Neural progenitor cell (in vitro differentiated cells): ENCODE results near the gene PIGW. TPM values are rescaled to one million over a fixed set of nuclear protein-coding genes. Genes with fewer than 3 reads are reported as not detected.

Experiments
- DNase-seq: peaks from one replicate; pipeline ENCODE4 v3.0.0-alpha.2; 2016; ENCODE audit warnings: low spot score
- H2AFZ ChIP-seq: fragments of 200-600 bp; sonication (generic); replicated peaks from 2 replicates; pipeline ENCODE4 v1.6.1; 2016; ENCODE audit warnings: antibody characterized with exemption
- H3F3A ChIP-seq: fragments of 200-600 bp; sonication (generic); 2 replicates; pipeline ENCODE4 v1.6.1; 2016; ENCODE audit warnings: antibody characterized with exemption, low read depth
- H3K27ac ChIP-seq: fragments of 200-600 bp; sonication (generic); 2 replicates; pipeline ENCODE4 v1.5.1; 2016; ENCODE audit warnings: mild to moderate bottlenecking
- H3K27me3 ChIP-seq: fragments of 200-600 bp; sonication (generic); 2 replicates; pipeline ENCODE4 v1.6.1; 2016; ENCODE audit warnings: mild to moderate bottlenecking, moderate library complexity
- H3K36me3 ChIP-seq: fragments of 200-600 bp; sonication (generic); 2 replicates; pipeline ENCODE4 v1.5.1; 2016
- H3K4me1 ChIP-seq: fragments of 200-600 bp; sonication (generic); 2 replicates; pipeline ENCODE4 v1.6.1; 2016; ENCODE audit warnings: mixed run types
- H3K4me2 ChIP-seq: fragments of 200-600 bp; sonication (generic); 2 replicates; pipeline ENCODE4 v1.6.1; 2016
- H3K4me3 ChIP-seq: fragments of 200-600 bp; sonication (generic); 2 replicates; pipeline ENCODE4 v1.5.1; 2016
- H3K79me2 ChIP-seq: fragments of 200-600 bp; sonication (generic); 2 replicates; pipeline ENCODE4 v1.6.1; 2016; ENCODE audit warnings: low read depth
- H3K9ac ChIP-seq: fragments of 200-600 bp; sonication (generic); 2 replicates; pipeline ENCODE4 v1.6.1; 2016
- H3K9me3 ChIP-seq: fragments of 200-600 bp; sonication (generic); 2 replicates; pipeline ENCODE4 v1.5.1; 2016; ENCODE audit warnings: low read depth
- H4K20me1 ChIP-seq: fragments of 200-600 bp; sonication (generic); 2 replicates; pipeline ENCODE4 v1.6.1; 2016; ENCODE audit warnings: low read depth
- H3K27ac Mint-ChIP-seq: 3 replicates; pipeline ENCODE4 v1.8.0; 2021; ENCODE audit warnings: mixed read lengths
- H3K27me3 Mint-ChIP-seq: 2 replicates; pipeline ENCODE4 v1.8.0; 2022; ENCODE audit warnings: low read depth, mild to moderate bottlenecking, inconsistent platforms, moderate library complexity, mixed read lengths; ENCODE audit not compliant: insufficient read depth
- H3K36me3 Mint-ChIP-seq: 3 replicates; pipeline ENCODE4 v1.8.0; 2021; ENCODE audit warnings: mixed read lengths
- H3K4me1 Mint-ChIP-seq: 3 replicates; pipeline ENCODE4 v1.8.0; 2021; ENCODE audit warnings: mixed read lengths
- H3K4me3 Mint-ChIP-seq: 3 replicates; pipeline ENCODE4 v1.8.0; 2021; ENCODE audit warnings: mild to moderate bottlenecking, moderate library complexity, mixed read lengths
- H3K9me3 Mint-ChIP-seq: 3 replicates; pipeline ENCODE4 v1.8.0; 2020; ENCODE audit warnings: mixed read lengths
- EZH2 ChIP-seq: fragments of 200-600 bp; sonication (generic); IDR thresholded peaks from 2 replicates; pipeline ENCODE4 v1.6.1; 2017; ENCODE audit warnings: antibody characterized with exemption, mild to moderate bottlenecking, moderate library complexity
- EZH2phosphoT487 ChIP-seq: fragments of 200-600 bp; sonication (generic); IDR thresholded peaks from 2 replicates; pipeline ENCODE4 v1.6.1; 2017; ENCODE audit warnings: antibody characterized with exemption
- total RNA-seq: library from RNA; depleted of rRNA; stranded (reverse); fragments of >200 nt; gene quantifications from 2 replicates; pipeline ENCODE4 v1.2.3, GENCODE V29; 2015; ENCODE audit warnings: low replicate concordance
- TF ChIP-seq, protein P1 (sequence below): fragments of 200-600 bp; sonication (generic); IDR thresholded peaks from 2 replicates; pipeline ENCODE4 v1.5.1; 2017; ENCODE audit warnings: antibody characterized with exemption, mild to moderate bottlenecking

The PIGW gene
- total RNA-seq, 1 donor from 2014 or later, result 10.2 TPM

DNA sequence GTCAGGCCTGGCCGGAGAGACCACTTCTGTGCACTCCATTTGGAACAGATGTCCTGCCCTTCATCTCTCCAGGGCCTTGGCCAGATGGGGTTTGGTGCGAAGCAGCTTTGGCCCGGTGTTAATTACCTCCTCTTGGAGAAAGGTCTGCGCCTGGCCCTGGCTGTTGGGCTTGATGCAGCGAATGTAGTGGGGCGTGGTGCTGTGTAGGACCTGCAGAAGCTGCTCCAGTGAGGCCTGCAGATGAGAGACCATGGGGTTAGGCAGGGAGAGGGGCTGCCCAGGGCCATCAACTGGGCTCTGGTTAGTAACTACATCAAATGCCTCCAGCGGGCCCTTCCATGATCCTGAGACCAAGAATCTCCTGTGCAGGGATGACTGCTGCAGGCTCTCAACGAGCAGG is 29.6 kb upstream of the PIGW start:
- TF ChIP-seq EZH2phosphoT487 (no peak), EZH2 (no peak)
- TF ChIP-seq, protein P1, sequence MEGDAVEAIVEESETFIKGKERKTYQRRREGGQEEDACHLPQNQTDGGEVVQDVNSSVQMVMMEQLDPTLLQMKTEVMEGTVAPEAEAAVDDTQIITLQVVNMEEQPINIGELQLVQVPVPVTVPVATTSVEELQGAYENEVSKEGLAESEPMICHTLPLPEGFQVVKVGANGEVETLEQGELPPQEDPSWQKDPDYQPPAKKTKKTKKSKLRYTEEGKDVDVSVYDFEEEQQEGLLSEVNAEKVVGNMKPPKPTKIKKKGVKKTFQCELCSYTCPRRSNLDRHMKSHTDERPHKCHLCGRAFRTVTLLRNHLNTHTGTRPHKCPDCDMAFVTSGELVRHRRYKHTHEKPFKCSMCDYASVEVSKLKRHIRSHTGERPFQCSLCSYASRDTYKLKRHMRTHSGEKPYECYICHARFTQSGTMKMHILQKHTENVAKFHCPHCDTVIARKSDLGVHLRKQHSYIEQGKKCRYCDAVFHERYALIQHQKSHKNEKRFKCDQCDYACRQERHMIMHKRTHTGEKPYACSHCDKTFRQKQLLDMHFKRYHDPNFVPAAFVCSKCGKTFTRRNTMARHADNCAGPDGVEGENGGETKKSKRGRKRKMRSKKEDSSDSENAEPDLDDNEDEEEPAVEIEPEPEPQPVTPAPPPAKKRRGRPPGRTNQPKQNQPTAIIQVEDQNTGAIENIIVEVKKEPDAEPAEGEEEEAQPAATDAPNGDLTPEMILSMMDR, result no peak
- Histone ChIP-seq H3K4me1 (no peaks in the 10 kb centered on the region), H3K27me3 (no peaks in the 10 kb centered on the region), H3K4me3 (no peak overlapping the region), H3K9me3 (no peaks in the 10 kb centered on the region), H3K79me2 (no peaks in the 10 kb centered on the region), H4K20me1 (no peaks in the 10 kb centered on the region), H3K27ac (no peak overlapping the region), H2AFZ (no peak overlapping the region), H3K36me3 (no peaks in the 10 kb centered on the region), H3K9ac (no peak overlapping the region), H3F3A (no peaks in the 10 kb centered on the region), H3K4me2 (no peak overlapping the region)
- no peaks in the 10 kb centered on the region for H3K9me3 Mint-ChIP-seq
- H3K27ac Mint-ChIP-seq, result no peak overlapping the region
- H3K27me3 Mint-ChIP-seq, result peaks cover 6% of the 10 kb centered on the region
- DNase-seq, result no peak
- no peaks in the 10 kb centered on the region for H3K4me1 Mint-ChIP-seq
- no peak overlapping the region for H3K4me3 Mint-ChIP-seq
- peaks cover 28% of the 10 kb centered on the region for H3K36me3 Mint-ChIP-seq

DNA sequence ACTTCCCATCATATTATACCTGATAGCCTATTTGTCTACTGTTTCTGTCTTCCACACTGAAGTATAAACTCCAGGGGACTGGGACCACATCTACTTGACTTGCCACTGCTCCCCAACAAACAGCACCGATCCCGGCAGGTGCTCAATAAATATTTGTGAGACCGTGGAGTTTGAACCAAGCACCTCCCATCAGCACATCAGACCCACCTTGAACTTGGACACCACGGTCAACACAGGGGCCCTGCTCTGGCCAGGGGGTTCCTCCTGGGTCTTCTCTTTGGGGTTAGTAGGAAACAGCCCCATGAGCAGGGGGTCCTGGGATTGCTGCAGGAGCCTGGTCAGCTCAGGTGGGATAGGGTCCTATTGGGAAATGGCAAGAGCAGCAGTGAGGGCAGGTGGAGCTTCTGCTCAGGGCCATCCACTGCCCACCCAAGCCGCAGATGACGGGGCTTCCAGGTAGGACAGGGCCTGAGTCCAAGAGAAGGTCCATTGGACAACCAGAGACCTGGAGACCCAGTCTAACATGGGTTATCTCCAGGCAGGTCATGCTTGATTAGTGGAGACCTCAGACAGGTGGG is 28.4 kb upstream of the PIGW start:
- Mint-ChIP-seq H3K4me1 (no peaks in the 10 kb centered on the region), H3K9me3 (no peaks in the 10 kb centered on the region), H3K27me3 (peaks cover 6% of the 10 kb centered on the region), H3K36me3 (peaks cover 30% of the 10 kb centered on the region), H3K4me3 (no peak overlapping the region), H3K27ac (no peak overlapping the region)
- no peaks in the 10 kb centered on the region for H3K36me3 ChIP-seq
- H3K9ac ChIP-seq, result no peak overlapping the region
- H3K4me1 ChIP-seq, result no peaks in the 10 kb centered on the region
- H3K4me3 ChIP-seq, result no peak overlapping the region
- no peaks in the 10 kb centered on the region for H3K79me2 ChIP-seq
- TF ChIP-seq EZH2phosphoT487 (no peak), EZH2 (no peak)
- TF ChIP-seq, protein P1, result no peak
- no peaks in the 10 kb centered on the region for H4K20me1 ChIP-seq
- DNase-seq, result no peak
- H3K27ac ChIP-seq, result no peak overlapping the region
- no peak overlapping the region for H3K4me2 ChIP-seq
- H3F3A ChIP-seq, result no peaks in the 10 kb centered on the region
- no peaks in the 10 kb centered on the region for H3K27me3 ChIP-seq
- no peaks in the 10 kb centered on the region for H3K9me3 ChIP-seq
- H2AFZ ChIP-seq, result no peak overlapping the region

DNA sequence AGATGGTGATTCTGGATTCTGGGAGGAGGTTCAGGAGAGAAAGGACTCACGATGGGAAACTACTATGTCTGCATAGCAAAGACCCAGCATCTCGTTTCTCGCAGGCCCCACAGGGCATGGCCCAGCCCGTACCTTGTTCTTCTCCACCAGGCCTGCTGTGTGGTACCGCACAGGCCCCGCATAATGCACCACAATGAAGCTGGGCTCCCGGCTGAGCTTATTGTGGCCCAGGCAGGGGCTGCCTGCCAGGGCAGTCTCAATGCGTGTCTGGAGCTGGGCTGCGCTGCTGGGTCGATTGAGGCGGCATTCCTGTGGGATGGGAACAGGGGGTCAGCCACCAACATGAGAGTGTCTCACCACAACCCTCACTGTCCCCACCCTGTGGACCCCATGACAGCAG is 28.0 kb upstream of the PIGW start:
- H2AFZ ChIP-seq, result no peak overlapping the region
- H3K9ac ChIP-seq, result no peak overlapping the region
- Mint-ChIP-seq H3K27ac (no peak overlapping the region), H3K27me3 (peaks cover 6% of the 10 kb centered on the region), H3K4me3 (no peak overlapping the region), H3K4me1 (no peaks in the 10 kb centered on the region), H3K9me3 (no peaks in the 10 kb centered on the region), H3K36me3 (peaks cover 30% of the 10 kb centered on the region)
- H3K79me2 ChIP-seq, result no peaks in the 10 kb centered on the region
- H3K4me1 ChIP-seq, result no peaks in the 10 kb centered on the region
- no peaks in the 10 kb centered on the region for H4K20me1 ChIP-seq
- no peak for DNase-seq
- no peak overlapping the region for H3K4me3 ChIP-seq
- TF ChIP-seq EZH2, result no peak
- no peak for TF ChIP-seq EZH2phosphoT487
- TF ChIP-seq, protein P1, result no peak
- no peaks in the 10 kb centered on the region for H3K9me3 ChIP-seq
- H3F3A ChIP-seq, result no peaks in the 10 kb centered on the region
- no peak overlapping the region for H3K4me2 ChIP-seq
- no peaks in the 10 kb centered on the region for H3K27me3 ChIP-seq
- no peak overlapping the region for H3K27ac ChIP-seq
- H3K36me3 ChIP-seq, result no peaks in the 10 kb centered on the region
